Colonic mucosa (tissue), 4 donors: Measurements from ENCODE around the gene AKAP17A. TPM values are rescaled to one million over a fixed set of nuclear protein-coding genes. Genes with fewer than 3 reads are reported as not detected.
"Not testable (repeated sequence)": the region's sequence is repeated elsewhere in the genome, so short reads cannot be mapped to it uniquely, and the experiment has no call there.

Source experiments
- DNase-seq: peaks from one replicate; pipeline ENCODE4 v3.0.0-alpha.2; 2020
- H3K27ac ChIP-seq: fragments of 200-600 bp; one replicate; pipeline ENCODE4 v1.8.0; 2021
- H3K27me3 ChIP-seq: fragments of 200-600 bp; one replicate; pipeline ENCODE4 v1.8.0; 2021
- H3K36me3 ChIP-seq: fragments of 200-600 bp; one replicate; pipeline ENCODE4 v1.8.0; 2021
- H3K4me1 ChIP-seq: fragments of 200-600 bp; one replicate; pipeline ENCODE4 v1.8.0; 2021; ENCODE audit warnings: mild to moderate bottlenecking
- H3K4me3 ChIP-seq: fragments of 200-600 bp; one replicate; pipeline ENCODE4 v1.8.0; 2021
- H3K9ac ChIP-seq, 2 donors: one replicate each; pipeline ENCODE4 v1.7.0; 2013; ENCODE audit warnings: control low read depth in 2 of 2, low read depth in 2 of 2, low read length in 2 of 2
- H3K9me3 ChIP-seq: fragments of 200-600 bp; one replicate; pipeline ENCODE4 v1.8.0; 2021
- intact Hi-C: fragments of 100-400 bp; cut with DNase I; formaldehyde crosslinking; loops from one replicate; pipeline ENCODE4 v1.14.1; 2022
- total RNA-seq, 2 donors: library from RNA; stranded (reverse); fragmentation: NEBNext Ultra II Directional in 1 of 2; extraction: Animal tissue kit (Norgen Biotek cat#: 25700) in 1 of 2; gene quantifications; one replicate each; pipeline ENCODE4 v1.2.1, GENCODE V29; 2021
- TF ChIP-seq, protein P1 (sequence below): fragments of 200-600 bp; IDR thresholded peaks from one replicate; pipeline ENCODE4 v1.8.0; 2022; ENCODE audit warnings: antibody characterized with exemption, mild to moderate bottlenecking
- donor health status: healthy.
- donor health status: DM: no; HTN: no; CAD: no.
- donor health status: DM: no; HTN: no; CAD: no.

Gene AKAP17A
- total RNA-seq, 2 donors from 2014 or later, result 42.4 to 44.6 TPM

DNA sequence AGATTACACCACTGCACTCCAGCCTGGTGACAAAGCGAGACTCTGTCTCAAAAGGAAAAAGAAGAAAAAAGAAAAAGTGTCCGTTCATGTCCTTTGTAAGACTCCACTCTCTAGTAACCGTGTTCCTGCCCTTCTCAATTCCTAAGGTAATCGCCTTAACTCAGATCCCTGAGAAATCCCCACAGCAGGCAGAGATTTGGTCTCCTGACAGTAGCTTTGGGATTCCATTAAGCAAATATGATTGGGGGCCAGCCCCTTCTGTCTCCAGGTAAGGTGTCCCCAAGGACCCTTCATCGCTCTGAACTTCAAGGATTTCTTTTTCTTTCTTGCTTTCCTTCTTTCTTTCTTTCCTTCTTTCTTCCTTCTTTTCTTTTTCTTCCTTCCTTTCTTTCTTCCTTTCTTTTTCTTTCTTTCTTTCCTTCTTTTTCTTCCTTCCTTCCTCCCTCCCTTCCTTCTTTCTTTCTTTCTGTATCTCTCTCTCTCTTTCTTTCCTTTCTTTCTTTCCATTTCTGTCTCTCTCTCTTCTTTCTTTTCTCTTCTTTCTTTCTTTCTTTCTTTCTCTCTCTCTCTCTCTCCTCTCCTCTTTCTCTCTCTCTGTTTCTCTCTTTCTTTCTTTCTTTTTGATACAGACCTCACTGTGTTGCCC, 21.4 kb downstream of the AKAP17A start:
- no peaks in the 10 kb centered on the region for H3K27me3 ChIP-seq
- intact Hi-C loops, result no loop called here
- no peak overlapping the region for H3K4me3 ChIP-seq
- H3K27ac ChIP-seq, result no peak overlapping the region
- no peak for DNase-seq
- H3K9me3 ChIP-seq, result no peaks in the 10 kb centered on the region
- no peaks in the 10 kb centered on the region for H3K36me3 ChIP-seq
- no peaks in the 10 kb centered on the region for H3K4me1 ChIP-seq
- TF ChIP-seq, protein P1, sequence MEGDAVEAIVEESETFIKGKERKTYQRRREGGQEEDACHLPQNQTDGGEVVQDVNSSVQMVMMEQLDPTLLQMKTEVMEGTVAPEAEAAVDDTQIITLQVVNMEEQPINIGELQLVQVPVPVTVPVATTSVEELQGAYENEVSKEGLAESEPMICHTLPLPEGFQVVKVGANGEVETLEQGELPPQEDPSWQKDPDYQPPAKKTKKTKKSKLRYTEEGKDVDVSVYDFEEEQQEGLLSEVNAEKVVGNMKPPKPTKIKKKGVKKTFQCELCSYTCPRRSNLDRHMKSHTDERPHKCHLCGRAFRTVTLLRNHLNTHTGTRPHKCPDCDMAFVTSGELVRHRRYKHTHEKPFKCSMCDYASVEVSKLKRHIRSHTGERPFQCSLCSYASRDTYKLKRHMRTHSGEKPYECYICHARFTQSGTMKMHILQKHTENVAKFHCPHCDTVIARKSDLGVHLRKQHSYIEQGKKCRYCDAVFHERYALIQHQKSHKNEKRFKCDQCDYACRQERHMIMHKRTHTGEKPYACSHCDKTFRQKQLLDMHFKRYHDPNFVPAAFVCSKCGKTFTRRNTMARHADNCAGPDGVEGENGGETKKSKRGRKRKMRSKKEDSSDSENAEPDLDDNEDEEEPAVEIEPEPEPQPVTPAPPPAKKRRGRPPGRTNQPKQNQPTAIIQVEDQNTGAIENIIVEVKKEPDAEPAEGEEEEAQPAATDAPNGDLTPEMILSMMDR, result no peak
- no peak overlapping the region for H3K9ac ChIP-seq

DNA sequence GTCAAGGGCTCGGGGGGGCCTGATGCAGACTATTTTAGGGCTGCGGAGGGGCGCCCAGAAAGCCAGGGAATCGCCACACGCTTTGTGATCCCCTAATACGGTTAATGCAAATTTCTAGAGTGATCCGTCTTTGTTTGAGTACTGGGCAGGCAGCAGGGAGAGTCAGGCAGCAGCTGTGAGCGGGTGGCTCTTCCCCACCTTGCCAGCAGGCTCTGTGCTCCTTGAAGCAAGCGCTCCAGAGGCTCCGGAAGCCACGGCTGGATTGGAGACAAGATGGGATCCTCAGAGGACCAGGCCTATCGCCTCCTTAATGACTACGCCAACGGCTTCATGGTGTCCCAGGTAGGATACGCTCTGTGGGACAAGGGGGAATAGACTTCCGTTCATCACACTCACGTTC, 23.5 kb downstream of the AKAP17A start, which contains the start of gene ASMT:
Gene ASMT, plus strand, starts transcription at position 133 of the 400 bp plus-strand sequence. Its CDS starts 141 bp downstream, at position 274.
- DNase-seq, result no peak
- Histone ChIP-seq H3K36me3 (no peaks in the 10 kb centered on the region), H3K9ac (no peak within 1 kb of the TSS), H3K27me3 (no peaks in the 10 kb centered on the region), H3K9me3 (no peaks in the 10 kb centered on the region), H3K4me1 (no peaks in the 10 kb centered on the region), H3K27ac (no peak within 1 kb of the TSS), H3K4me3 (no peak within 1 kb of the TSS)
- intact Hi-C loops, result no loop called here
- TF ChIP-seq, protein P1, result no peak

DNA sequence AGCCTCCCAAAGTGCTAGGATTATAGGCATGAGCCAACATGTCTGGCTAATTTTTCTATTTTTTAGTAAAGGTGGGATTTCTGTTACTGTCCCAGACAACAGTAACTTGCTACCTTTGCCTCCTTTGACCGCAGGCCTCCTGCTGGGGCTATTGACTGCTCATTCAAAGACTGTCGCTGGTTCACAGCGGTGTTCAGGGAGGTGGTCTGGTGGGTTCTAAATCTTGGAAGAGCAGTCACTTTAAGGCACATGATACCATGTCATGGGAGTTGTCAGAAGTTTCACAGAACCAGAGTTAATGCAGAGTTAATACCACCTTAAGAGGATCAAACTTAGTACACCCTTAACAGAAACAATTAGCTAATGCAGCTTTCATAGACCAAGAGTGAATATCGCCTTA, 27.3 kb downstream of the AKAP17A start:
- intact Hi-C loops, result no loop called here
- no peak for DNase-seq
- TF ChIP-seq, protein P1, result no peak

DNA sequence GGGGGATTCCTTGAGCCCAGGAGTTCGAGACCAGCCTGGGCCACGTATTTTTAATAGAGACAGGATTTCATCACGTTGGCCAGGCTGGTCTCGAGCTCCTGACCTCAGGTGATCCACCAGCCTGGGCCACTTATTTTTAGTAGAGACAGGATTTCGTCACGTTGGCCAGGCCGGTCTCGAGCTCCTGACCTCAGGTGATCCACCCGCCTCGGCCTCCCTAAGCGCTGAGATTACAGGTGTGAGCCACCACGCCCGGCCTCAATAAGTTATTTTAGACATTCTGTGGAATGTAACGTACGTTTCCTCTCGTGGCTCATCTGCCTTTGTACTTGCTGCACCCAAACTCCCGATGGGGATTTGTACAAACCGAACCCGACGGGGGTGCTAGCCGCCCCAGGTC, 32.3 kb downstream of the AKAP17A start:
- TF ChIP-seq, protein P1, result no peak
- intact Hi-C loops, result no loop called here
- Histone ChIP-seq H3K4me1 (no peaks in the 10 kb centered on the region), H3K27ac (no peak overlapping the region), H3K4me3 (no peak overlapping the region), H3K36me3 (no peaks in the 10 kb centered on the region), H3K9ac (no peak overlapping the region), H3K27me3 (no peaks in the 10 kb centered on the region), H3K9me3 (no peaks in the 10 kb centered on the region)
- no peak for DNase-seq

More for the DNA sequence above, 27.3 kb downstream of the AKAP17A start:
- no peak overlapping the region for H3K27ac ChIP-seq
- H3K4me1 ChIP-seq, result no peaks in the 10 kb centered on the region
- H3K27me3 ChIP-seq, result no peaks in the 10 kb centered on the region
- H3K9ac ChIP-seq, result no peak overlapping the region
- no peak overlapping the region for H3K4me3 ChIP-seq
- no peaks in the 10 kb centered on the region for H3K36me3 ChIP-seq
- H3K9me3 ChIP-seq, result no peaks in the 10 kb centered on the region

DNA sequence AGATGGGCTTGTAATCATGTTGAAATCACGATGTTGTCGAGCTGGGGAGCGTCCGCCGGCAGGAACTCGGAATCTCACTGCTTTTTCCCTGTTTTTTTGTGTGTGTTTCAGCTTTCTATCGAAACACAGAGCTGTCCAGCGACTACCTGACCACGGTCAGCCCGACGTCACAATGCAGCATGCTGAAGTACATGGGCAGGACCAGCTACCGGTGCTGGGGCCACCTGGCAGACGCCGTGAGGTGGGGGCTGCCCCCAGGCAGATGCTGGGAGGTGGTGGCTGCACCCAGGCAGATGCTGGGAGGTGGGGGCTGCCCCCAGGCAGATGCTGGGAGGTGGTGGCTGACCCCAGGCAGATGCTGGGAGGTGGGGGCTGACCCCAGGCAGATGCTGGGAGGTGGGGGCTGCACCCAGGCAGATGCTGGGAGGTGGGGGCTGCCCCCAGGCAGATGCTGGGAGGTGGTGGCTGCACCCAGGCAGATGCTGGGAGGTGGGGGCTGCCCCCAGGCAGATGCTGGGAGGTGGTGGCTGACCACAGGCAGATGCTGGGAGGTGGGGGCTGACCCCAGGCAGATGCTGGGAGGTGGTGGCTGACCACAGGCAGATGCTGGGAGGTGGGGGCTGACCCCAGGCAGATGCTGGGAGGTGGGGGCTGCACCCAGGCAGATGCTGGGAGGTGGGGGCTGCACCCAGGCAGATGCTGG, 32.9 kb downstream of the AKAP17A start:
- H3K36me3 ChIP-seq, H3K4me1 ChIP-seq, H3K27me3 ChIP-seq, H3K9me3 ChIP-seq, intact Hi-C loops, H3K9ac ChIP-seq, DNase-seq, H3K27ac ChIP-seq, H3K4me3 ChIP-seq: not testable (repeated sequence)

DNA sequence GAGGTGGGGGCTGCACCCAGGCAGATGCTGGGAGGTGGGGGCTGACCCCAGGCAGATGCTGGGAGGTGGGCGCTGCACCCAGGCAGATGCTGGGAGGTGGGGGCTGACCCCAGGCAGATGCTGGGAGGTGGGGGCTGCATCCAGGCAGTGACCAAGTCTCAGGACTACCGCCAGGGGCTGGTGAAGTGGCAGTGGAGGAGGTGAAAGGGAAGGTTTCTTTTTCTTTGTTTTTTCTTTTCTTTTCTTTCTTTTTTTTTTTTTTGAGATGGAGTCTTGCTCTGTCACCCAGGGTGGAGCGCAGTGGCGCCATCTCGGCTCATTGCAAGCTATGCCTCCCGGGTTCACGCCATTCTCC, 33.4 kb downstream of the AKAP17A start:
- H3K4me1 ChIP-seq, H3K9ac ChIP-seq, H3K4me3 ChIP-seq, H3K9me3 ChIP-seq, H3K27ac ChIP-seq, H3K27me3 ChIP-seq, intact Hi-C loops, H3K36me3 ChIP-seq, DNase-seq: not testable (repeated sequence)
